ENCODE results near the gene UNC79.
"Not testable (repeated sequence)": the region's sequence is repeated elsewhere in the genome, so short reads cannot be mapped to it uniquely, and the experiment has no call there.

The UNC79 gene

GRCh38 chr14:93430315-93431035 is at the start of gene UNC79:
UNC79 (plus strand) TSS chr14:93430939; CDS start chr14:93431030, 91 bp downstream.
- DNase-seq (ENCODE audit: low spot score) = peak; percentile 89

GRCh38 chr14:93381644-93382043 is 49.1 kb upstream of the UNC79 start:
- no peak for DNase-seq (ENCODE audit: low spot score)

GRCh38 chr14:93384256-93384655 is 46.5 kb upstream of the UNC79 start:
- not testable (repeated sequence) for DNase-seq (ENCODE audit: low spot score)

GRCh38 chr14:93395231-93395630 is 35.5 kb upstream of the UNC79 start:
- no peak for DNase-seq (ENCODE audit: low spot score)

GRCh38 chr14:93396456-93396855 is 34.3 kb upstream of the UNC79 start:
- no peak for DNase-seq (ENCODE audit: low spot score)

- DNase-seq (ENCODE audit: low spot score) = no peak
Observed at GRCh38 chr14:93398491-93398890, 32.2 kb upstream of the UNC79 start.

- no peak for DNase-seq (ENCODE audit: low spot score)
Observed at GRCh38 chr14:93402951-93403350, 27.8 kb upstream of the UNC79 start.

GRCh38 chr14:93410021-93410420 is 20.7 kb upstream of the UNC79 start:
- DNase-seq (ENCODE audit: low spot score) = no peak

- no peak for DNase-seq (ENCODE audit: low spot score)
Observed at GRCh38 chr14:93410893-93411292, 19.8 kb upstream of the UNC79 start.

- not testable (repeated sequence) for DNase-seq (ENCODE audit: low spot score)
Observed at GRCh38 chr14:93425136-93425535, 5.6 kb upstream of the UNC79 start.

- no peak for DNase-seq (ENCODE audit: low spot score)
Observed at GRCh38 chr14:93426750-93427149, 4.0 kb upstream of the UNC79 start.

GRCh38 chr14:93431036-93431670 is 414 bp downstream of the UNC79 start:
- peak; percentile 93 for DNase-seq (ENCODE audit: low spot score)

- no peak for DNase-seq (ENCODE audit: low spot score)
Observed at GRCh38 chr14:93454224-93454623, 23.5 kb downstream of the UNC79 start.

- DNase-seq (ENCODE audit: low spot score) = peak; percentile 25
Observed at GRCh38 chr14:93456356-93456755, 25.6 kb downstream of the UNC79 start.

GRCh38 chr14:93458234-93458633 is 27.5 kb downstream of the UNC79 start:
- no peak for DNase-seq (ENCODE audit: low spot score)

GRCh38 chr14:93462479-93462878 is 31.7 kb downstream of the UNC79 start:
- DNase-seq (ENCODE audit: low spot score) = no peak

GRCh38 chr14:93464271-93464670 is 33.5 kb downstream of the UNC79 start:
- no peak for DNase-seq (ENCODE audit: low spot score)

GRCh38 chr14:93475471-93475870 is 44.7 kb downstream of the UNC79 start:
- DNase-seq (ENCODE audit: low spot score) = no peak

GRCh38 chr14:93476305-93476704 is 45.6 kb downstream of the UNC79 start:
- DNase-seq (ENCODE audit: low spot score) = no peak

GRCh38 chr14:93479074-93479473 is 48.3 kb downstream of the UNC79 start:
- DNase-seq (ENCODE audit: low spot score) = not testable (repeated sequence)

- no peak for DNase-seq (ENCODE audit: low spot score)
Observed at GRCh38 chr14:93480867-93481266, 50.1 kb downstream of the UNC79 start.

GRCh38 chr14:93481758-93482157 is 51.0 kb downstream of the UNC79 start:
- no peak for DNase-seq (ENCODE audit: low spot score)

- no peak for DNase-seq (ENCODE audit: low spot score)
Observed at GRCh38 chr14:93490001-93490400, 59.3 kb downstream of the UNC79 start.

GRCh38 chr14:93493054-93493453 is 62.3 kb downstream of the UNC79 start:
- DNase-seq (ENCODE audit: low spot score) = no peak

Data from cerebellar cortex (tissue), 1 donor.